ENCODE results near the gene TCERG1L.
"Not testable (repeated sequence)": the region's sequence is repeated elsewhere in the genome, so short reads cannot be mapped to it uniquely, and the experiment has no call there.

The TCERG1L gene

DNA sequence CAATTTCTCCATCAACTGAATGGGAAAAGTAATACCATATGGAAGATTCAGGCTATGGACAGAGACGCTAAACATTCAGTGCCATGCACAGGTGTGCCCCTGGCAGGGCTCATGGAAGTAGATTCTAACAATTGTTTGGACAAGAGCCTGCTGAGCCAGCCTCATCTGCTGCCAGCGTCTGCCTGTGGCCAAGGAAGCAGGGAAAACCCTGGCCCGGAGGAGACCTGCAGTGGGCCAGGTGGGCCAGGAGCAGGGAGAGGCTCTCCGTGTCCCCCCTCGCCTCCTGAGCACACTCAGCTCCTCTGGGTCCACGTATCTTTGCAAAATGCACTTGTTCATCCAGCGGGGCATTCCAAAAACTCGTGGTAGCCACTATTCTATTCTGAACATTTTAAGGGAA, 130.1 kb downstream of the TCERG1L start:
- no peak for DNase-seq

DNA sequence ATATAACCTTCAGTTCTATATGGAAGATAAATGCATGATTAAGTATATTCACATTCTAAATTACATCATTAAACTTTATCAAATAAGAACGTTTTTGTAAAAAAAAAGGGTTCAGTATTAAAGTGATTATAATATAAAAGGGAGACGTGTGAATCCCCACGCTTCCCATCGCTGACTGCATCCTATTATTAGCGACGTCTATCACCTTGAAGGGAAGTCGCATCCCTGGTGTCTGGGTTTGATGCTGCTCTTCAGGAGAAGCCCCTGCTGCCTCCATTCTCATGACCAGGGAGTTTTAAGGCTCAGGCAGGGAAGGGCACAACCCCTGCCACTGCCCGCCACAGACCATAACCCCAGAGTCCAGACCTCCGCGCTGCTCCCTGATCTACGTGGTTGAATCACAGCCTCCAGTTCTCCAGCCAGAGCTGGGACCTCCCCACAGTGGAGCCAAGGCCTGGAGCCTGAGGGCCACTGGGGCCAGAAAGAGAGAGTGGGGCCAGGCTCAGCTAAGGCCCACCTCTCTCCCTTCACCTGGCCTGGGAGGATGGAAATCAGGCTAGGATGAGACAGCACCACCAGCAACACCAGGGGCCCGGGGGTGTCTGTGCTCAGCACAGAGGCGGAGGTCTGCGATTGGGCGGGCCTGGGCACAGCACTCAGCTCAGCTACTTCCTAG, 130.6 kb downstream of the TCERG1L start:
- no peak for DNase-seq

DNA sequence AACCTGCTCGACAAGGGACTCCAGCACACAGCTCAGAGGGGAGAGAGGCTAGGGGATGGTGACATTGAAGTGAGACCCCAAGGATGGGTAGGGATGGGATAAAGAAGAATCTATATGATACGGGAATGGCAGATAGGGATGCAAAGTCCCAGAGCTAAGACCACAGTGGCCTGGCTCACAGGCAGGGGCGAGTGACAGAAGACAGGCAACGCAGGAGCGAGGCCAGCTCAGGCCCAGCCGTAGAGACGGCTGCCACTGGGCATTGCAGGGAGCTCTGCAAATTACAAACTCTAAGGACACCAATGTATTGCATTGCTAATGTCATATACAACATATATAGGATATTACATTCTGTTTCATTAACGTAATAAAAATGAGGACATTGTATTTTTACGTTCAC, 131.4 kb downstream of the TCERG1L start:
- no peak for DNase-seq

DNA sequence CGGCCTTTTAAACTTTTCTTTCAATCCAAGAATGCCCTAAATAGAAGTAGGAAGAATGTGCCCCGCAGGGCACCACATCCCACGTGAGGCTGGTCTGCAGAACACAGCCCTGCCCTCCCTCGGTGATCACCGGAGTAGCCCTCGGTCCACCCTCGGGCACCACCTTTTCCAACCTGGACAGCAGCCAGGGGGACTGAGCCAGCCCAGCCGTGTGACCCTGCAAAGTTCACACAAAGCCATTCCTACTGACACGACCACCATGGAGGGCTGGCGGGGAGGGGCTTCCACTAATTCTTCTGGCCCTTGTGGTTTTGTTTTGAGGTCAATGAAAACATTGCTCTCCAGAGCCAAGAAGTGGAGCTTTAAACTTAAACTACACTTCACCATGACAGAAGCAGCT, 132.2 kb downstream of the TCERG1L start:
- DNase-seq: no peak

DNA sequence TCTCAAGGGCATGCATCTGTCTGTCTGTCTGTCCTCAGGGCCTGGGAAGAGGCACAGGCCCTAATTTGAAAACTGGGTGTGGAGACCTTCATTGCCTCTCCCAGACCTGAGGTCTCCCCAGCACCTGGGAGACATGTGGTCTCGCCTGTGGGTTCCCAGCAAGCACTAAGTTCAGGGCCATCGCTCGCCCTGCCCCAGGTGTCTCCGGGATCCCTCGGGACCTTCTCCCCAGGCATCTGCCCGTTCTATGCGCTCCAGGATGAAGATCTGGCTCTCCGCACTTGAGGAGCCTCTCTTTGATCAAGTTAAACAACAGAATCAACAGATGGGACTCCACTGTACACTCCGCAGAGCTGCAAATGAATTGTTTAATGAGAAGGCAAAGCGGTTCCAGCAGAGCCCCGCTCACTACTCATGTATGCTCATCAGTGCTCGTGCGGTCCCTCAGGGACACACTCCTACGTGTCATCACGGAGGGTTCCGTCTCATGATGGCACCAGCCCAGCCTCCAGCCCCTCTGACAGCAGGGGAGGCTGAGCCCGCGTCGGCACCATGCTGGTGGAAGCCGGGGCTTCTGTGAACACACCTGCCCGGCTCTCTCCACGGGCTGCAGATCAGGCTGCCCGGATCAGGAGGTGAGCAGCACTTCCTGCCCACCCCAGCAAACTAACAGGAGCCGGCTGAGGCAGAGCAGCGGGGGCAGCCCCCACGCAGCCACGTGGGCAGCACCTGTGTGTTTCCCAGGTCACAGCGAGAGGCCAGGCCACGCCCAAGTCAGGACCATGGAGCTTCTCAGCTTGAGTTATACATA, 132.8 kb downstream of the TCERG1L start:
- DNase-seq: no peak

DNA sequence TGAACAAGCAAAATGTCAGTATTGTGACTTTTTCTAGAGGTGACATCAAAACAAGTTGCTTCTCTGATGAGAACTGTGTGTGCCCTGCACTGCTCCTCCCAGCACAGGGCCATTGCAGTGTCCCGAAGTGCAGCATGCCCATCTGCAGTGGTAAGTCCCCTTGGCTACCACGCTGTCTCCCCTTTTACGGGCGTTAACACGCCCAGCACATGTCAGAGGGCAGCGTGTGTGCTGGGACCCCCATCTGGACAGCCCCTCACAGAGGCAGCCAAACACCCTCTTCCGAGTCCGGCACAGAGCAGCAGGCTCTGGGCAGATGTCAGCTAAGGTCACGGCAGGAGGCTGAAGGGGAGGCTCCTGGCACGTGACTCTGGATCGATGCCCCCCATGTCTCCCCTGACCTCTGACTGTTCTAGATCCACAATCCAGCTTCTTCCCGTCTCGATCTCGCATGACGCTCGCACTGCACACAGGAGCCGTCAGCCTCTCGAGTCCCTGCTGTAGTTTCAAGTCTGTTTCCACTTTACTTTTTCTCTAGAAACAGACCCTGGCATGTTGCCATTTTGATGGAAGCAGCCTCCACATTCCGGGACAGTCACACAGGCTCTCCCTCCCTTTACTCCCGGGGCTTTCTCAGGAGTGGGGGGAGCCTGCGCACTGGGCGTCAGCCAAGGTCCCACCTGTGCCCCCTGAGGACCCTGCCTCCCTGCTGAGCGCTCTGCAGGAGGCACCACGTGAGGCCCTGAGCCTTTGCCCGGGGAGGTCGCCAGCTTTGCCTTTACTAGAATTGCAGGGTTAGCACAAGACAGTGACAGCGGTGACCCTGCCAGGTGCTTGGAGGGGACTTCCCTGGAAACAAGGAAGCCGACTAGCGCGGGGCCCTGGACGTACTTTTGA, 133.8 kb downstream of the TCERG1L start:
- DNase-seq: no peak

DNA sequence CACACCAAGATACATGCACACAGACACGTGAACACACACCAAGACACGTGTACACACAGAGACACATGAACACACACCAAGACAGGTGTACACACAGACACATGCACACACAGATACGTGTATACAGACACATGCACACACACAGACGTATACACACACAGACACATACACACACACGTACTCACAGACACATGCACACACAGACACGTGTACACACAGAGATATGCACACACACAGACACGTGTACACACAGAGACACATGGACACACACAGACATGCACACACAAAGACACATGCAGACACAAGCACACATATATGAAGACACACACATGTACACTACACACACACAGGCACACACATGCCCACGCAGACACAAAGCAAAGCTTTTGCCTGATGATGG, 134.6 kb downstream of the TCERG1L start:
- DNase-seq: no peak

DNA sequence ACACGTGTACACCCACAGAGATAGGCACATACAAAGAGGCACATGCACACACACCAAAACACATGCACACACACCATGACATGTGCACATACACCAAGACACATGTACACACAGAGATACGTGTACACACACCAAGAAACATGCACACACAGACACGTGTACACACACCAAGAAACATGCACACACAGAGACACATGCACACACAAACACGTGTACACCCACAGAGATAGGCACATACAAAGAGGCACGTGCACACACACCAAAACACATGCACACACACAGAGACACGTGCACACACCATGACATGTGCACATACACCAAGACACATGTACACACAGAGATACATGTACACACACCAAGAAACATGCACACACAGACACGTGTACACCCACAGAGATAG, 135.2 kb downstream of the TCERG1L start:
- DNase-seq: not testable (repeated sequence)

DNA sequence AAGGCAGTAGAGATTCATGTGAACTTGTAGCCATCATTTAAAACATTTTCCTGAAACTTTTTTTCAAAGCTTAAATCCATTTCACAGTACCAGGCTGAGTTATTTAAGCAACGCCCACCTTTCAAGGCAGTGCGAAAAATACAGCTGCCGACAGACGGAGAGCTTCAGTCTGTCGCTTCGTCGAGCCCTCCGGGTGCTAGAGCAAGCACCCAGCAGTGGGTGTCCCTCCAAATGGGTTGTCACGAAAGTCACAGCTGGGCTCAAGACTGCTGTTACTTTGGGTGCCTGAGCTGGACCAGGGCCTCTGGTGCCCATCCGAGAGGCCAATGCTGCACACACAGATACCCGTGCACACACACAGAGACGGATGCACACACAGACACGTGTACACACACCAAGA, 135.6 kb downstream of the TCERG1L start:
- DNase-seq: no peak

DNA sequence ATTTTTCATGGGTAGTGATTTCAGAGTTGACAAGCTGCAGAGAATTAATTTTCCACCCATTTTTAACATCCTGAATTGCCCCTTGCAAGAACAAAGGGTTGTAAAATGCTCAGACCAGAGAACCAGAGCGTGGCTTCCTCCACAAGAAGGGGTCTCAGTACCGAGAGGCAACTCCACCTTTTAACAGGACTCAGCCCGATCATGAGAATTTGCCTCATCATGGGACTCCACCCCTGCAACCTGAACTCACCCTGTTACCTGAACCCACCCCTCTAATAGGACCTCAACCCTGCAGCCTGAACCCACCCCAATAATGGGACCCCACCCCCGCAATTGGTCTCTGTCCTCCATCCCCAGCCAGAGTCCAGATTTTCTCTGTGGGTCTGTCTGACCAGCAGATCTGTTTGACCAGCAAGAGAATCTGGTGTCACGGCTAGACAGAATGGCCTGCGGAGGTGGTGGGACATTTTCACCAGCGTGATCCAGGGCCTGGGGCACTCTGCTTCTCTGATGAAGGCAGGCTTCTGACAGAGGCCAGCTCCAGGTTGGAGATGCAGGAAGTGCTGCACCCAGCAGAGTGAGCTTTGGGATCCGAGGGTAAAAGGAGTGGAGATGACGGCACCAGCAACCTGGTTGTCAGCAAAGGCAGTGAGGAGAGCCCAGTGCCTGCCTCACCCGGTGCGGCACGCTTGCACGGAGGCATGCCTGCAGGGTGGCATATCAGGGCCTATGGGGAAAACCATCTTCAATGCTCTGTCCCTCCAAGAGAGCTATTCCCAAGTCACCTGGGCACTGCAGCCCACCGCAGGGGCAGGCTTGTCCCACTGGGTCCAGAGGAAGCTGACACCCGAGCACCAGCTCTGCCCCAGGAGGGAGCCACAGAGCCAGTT, 136.6 kb downstream of the TCERG1L start:
- DNase-seq: no peak

DNA sequence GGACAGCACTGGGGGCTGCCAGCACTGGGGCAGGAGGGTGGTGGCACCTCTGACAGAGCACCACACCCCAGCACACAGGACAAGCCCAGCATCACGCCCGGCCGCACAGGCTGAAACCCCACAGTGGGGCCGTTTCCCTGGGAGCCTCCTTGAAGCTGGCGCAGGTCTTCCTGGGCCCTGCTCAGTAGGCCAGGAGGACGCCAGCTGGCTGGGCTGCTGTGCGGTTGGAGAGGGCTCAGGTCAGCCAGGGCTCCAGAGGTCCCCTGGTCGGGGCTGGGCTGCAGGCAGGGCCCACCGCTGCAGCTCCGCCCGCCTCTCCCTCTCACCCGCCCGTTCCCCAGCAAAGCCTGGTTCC, 137.3 kb downstream of the TCERG1L start:
- no peak for DNase-seq

DNA sequence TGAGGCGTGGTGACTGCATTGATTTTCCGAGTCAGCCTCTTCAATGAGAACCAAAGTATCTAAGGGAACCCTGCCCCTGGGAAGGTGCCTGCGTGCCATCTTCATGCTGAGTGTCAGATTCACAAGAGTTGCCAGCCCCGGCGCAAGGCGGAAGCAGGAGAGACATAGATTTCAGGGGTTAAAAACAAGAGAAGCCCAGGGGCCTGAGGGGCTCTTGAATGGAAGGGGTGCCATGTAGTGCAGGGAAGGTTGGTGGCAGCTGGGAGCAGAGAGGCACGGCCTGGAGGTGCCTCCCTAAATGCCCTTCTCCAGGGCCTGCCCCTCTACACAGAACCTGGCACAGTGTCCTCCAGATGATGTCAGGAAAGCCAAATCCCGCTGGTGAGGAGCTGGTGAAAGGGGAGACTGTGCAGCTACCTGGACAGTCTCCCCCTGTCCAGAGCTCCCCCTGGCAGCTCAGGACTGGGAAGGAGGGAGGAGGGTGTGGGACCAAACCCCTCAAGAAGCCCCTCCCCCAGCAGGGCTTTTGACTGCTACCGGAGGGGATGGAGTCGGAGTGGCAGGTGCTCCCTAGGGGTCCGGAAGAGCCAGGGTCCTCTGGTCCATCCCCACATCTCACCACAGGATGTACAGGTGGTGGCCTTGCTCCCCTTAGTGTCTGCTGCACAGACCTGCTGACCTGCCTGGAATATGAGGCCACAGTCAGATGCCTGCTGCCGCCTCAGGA, 137.9 kb downstream of the TCERG1L start:
- no peak for DNase-seq

DNA sequence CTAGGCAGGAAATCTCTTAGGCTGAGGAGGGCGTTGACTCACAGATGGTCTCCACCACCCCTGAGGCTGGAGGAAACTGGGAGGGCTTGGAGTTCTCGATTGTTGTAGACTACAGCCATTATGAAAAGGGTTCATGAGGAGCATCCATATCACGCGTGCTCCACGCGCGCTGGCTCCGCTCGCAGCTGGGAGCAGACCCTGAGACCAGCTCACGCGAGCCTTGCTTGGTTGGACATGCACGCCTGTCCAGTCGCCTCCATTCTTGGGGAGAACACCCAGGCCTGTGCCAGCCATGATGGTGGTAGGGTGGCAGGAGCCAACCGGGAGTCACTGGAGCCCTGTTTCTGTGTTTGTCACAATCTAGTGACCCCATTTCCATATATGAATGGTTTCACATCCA, 139.1 kb downstream of the TCERG1L start:
- DNase-seq: no peak

DNA sequence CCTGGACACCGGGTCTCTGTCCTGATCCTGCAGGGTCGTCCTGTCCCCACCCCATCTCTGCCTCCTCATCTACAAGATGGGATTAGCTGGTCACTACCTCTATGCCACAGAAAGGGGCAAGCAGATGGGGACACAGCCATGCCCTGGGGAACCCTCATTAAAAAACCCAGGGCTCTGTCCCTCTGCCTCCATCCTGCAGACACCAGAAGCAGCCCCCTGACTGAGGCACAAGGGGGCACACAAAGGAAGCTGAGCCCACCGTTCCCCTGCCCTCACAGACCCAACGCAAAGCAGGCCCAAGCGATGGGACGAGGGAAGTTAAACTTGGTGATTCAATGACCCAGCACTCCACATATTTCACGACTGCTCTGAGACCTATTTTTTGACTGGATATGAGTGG, 142.4 kb downstream of the TCERG1L start:
- no peak for DNase-seq

DNA sequence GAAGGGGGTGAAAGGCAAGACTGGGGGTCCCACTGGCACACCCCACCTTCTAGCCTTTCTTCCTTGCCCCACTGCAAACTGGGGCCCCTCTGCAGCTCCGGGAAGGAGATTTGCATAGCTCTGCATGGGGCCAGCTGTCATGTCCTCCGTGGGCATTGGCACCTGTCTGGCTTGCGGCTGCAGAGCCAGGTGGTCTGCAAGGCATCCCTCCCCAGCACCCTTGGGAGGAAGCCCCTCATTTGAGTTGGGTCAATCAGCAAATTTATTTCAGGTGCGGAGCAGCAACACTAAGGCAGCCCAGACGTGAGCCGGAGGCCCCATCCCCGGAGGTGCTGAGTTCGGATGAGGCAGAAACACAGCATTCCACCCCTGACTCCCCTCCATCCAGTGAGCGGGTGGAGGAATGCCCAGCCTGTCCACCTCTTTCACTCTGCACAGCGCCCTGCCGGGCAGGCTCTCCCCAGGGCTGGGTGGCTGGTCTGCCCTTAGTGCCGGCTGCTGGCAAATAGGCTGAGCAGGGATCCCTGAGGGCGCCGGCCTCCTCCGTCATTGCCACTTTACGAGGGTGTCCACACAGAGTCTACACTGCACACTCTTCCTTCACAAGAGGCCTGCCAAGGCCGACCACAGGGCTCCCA, 143.2 kb downstream of the TCERG1L start:
- no peak for DNase-seq

DNA sequence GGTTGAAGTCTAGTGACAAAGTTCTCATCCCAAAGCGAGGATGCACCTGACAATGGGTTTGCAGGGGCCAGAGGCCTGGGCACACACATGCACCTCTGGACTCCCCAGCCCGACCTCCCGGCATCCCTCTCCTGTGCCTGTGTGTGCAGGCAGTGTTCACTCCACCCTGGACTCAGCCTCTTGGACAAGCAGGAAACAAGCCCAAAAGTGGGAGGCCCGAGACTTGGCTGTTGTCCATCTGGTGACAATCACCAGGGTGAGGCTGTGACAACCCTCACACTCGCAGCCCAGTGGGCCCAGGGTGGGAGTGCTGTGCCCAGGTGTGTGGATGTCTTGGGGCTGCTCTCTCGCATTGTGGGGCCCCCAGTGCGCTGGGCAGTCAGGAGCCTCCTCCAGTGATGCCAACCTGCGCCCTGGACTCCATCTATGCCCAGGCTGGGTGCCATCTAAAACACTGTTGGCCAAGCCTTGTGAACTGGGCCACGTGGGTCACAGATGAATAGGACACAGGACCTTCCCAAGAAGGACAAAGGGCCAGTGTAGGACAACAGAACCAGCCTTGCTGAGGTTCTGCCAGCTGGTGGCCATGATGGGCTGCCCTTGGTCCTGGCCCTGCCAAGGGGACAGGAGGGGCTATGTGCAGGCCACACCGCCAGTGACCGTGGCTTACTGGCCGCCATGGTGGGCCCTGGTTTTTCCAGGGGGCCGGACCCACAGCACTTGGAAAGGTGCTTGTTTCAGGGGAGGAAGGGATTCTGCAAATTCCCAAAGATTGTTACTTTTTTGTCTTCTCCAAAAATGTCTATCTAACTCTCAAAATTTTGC, 144.3 kb downstream of the TCERG1L start:
- DNase-seq: no peak

DNA sequence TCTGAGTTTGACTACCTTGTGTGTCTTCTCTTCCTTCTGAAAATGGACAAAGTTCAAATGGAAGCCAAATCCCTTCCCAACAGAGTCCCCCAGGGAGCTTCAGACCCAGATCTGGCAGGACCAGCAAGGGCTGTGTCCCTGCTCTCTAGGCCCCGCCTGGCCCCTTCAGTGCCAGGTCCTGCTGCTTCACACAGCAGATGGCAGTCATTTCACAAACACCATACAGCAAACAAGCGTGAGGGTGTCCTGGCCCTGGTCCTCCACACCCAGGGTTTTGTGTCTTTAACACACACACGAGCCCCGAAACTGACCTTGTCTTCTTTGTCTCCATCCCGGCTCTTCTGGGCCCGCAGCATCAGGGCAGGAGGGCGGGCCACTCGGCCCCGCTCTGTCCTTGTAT, 145.0 kb downstream of the TCERG1L start:
- DNase-seq: no peak

DNA sequence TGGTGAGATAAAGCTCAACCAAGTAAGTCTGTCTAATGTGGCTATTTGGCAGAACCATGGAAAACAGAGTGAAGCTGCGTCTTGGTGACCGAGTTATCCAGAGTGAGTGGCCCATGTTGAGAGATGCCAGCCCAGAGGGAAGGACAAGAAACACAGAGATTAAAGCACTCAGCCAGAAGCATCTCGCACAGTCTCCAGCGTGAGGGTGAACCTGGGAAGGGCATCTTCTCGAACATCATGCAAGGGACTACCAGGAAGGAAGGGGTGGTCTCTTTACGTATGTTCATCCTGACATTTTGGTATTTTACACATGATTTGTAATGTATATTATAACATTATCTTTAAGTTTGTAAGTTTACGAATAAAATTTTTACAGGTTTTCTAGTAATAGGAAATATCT, 146.4 kb downstream of the TCERG1L start:
- DNase-seq: no peak

DNA sequence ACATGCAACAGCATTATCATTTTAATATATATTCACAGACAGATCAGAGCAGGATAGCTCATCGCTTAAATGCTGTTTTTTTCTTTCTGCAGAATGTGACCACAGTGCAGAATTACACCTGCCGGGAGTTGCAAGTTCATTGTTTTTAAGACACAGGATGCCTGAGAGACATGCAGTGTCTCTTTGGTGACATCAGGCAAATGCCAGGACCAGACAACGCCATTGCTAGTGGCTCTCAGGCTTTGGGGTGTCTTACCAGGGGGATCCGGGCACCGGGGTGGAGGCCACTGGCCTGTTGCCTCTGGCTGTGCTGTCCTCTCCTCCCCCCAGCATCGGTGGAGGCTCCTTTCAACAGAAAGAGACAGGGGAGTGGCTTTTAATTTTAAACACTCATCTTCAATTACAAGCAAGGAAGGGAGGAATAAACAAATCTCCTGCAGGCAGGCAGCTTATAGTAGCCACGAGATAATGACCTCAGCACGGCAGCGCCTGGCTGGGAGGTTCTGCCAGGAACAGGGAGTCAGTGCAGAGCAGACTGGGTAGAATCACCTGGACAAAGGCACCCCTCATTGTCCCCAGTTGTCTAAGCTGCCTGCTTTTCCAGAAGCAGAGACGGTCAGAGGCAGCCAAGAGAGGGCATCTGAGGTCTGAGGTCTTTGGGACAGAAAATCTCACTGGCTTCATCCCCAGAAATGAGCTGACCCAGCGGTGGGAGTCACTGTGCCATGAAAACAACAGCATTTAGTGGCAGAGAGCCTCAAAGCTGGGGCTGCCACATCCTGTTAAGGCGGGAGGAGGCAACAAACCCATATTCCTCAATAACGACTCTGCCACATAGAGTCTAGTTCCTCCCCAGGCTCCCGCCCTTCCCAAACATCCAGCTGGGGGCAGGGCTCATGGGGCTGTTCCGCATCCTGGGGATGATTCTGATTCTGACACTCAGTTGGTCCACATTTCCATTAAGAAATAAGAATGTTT, 148.4 kb downstream of the TCERG1L start:
- DNase-seq: no peak
